Mucosa of descending colon (tissue), 3 donors: Measurements from ENCODE around the gene KLHL24. TPM values are rescaled to one million over a fixed set of nuclear protein-coding genes. Genes with fewer than 3 reads are reported as not detected.
A peak's percentile ranks its signal among the peaks of the same experiment; 100 is the strongest.

Experiments used
- ATAC-seq: fragments of 200-7000 bp; cut with Tn5 transposase; one replicate; pipeline ENCODE4 v1.9.1; 2020; ENCODE audit warnings: mild to moderate bottlenecking, moderate library complexity
- DNase-seq, 3 donors: peaks; one replicate each; pipeline ENCODE4 v3.0.0-alpha.2; 2020
- H3K36me3 ChIP-seq: fragments of 200-600 bp; one replicate; pipeline ENCODE4 v1.8.0; 2021; ENCODE audit warnings: low read depth, mild to moderate bottlenecking
- H3K4me1 ChIP-seq: fragments of 200-600 bp; one replicate; pipeline ENCODE4 v1.8.0; 2021; ENCODE audit warnings: low read depth, mild to moderate bottlenecking
- H3K4me3 ChIP-seq: fragments of 200-600 bp; one replicate; pipeline ENCODE4 v1.8.0; 2021; ENCODE audit warnings: mild to moderate bottlenecking
- H3K9me3 ChIP-seq: fragments of 200-600 bp; one replicate; pipeline ENCODE4 v1.8.0; 2021; ENCODE audit warnings: mild to moderate bottlenecking
- intact Hi-C, 2 donors: fragments of 100-400 bp; cut with DNase I in 1 of 2; cut with micrococcal nuclease in 1 of 2; formaldehyde crosslinking; loops; one replicate each; pipeline versions ENCODE4 v1.11.0 to v1.11.1; 2022; cut with DNase I, micrococcal nuclease
- total RNA-seq, 3 donors: library from RNA; stranded (reverse); fragmentation: NEBNext Ultra II Directional in 2 of 3; extraction: Animal tissue kit (Norgen Biotek cat#: 25700) in 2 of 3; gene quantifications; one replicate each; pipeline versions ENCODE4 v1.2.1 to v1.2.4, GENCODE V29; 2021 to 2023
- TF ChIP-seq, protein P1 (sequence below): fragments of 200-600 bp; IDR thresholded peaks from one replicate; pipeline ENCODE4 v1.8.0; 2022; ENCODE audit warnings: antibody characterized with exemption, mild to moderate bottlenecking
- donor health status: DM: no; HTN: no; CAD: no; lungs with moderate emphysema.
- donor health status: DM: no; HTN: no; CAD: no.
- donor health status: DM: no; HTN: yes; CAD: no.

KLHL24 gene
- total RNA-seq, 3 donors from 2014 or later = 45.3 to 99.2 (median 69.9) TPM

DNA sequence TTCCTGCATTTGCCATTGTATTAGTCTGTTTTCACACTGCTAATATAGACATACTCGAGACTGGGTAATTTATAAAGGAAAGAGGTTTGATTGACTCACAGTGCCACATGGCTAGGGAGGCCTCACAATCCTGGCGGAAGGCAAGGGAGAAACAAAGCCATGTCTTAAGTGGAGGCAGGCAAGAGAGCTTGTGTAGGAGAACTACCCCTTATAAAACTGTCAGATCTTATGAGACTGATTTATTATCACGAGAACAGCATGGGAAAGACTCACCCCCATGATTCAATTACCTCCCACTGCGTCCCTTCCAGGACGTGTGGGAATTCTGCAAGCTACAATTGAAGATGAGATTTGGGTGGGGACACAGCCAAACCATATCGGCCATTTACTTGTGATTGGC is 90.0 kb downstream of the KLHL24 start:
- no peaks in the 10 kb centered on the region for H3K36me3 ChIP-seq
- no peak for ATAC-seq
- H3K4me3 ChIP-seq = no peak overlapping the region
- no peaks in the 10 kb centered on the region for H3K4me1 ChIP-seq
- DNase-seq = no peak
- TF ChIP-seq, protein P1, sequence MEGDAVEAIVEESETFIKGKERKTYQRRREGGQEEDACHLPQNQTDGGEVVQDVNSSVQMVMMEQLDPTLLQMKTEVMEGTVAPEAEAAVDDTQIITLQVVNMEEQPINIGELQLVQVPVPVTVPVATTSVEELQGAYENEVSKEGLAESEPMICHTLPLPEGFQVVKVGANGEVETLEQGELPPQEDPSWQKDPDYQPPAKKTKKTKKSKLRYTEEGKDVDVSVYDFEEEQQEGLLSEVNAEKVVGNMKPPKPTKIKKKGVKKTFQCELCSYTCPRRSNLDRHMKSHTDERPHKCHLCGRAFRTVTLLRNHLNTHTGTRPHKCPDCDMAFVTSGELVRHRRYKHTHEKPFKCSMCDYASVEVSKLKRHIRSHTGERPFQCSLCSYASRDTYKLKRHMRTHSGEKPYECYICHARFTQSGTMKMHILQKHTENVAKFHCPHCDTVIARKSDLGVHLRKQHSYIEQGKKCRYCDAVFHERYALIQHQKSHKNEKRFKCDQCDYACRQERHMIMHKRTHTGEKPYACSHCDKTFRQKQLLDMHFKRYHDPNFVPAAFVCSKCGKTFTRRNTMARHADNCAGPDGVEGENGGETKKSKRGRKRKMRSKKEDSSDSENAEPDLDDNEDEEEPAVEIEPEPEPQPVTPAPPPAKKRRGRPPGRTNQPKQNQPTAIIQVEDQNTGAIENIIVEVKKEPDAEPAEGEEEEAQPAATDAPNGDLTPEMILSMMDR = no peak
- intact Hi-C loops = no loop called here
- H3K9me3 ChIP-seq = no peaks in the 10 kb centered on the region

DNA sequence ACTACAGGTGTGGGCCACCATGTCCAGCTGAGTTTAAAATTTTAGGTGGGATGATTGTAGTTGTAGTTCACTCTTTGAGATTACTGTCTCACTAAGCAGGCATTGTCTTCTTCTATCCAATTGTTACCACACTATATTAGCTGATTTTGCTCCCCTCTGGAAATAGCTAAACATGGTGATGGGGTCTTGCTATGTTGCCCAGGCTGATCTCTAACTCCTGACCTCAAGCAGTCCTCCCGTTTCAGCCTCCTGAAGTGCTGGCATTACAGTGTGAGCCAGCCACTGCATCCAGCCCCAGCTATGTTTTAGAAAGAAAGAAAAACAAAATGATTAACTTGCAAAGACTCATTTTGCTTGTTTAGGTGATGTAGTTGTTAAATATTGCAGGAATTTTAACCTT is 92.8 kb downstream of the KLHL24 start:
- Histone ChIP-seq H3K36me3 (no peaks in the 10 kb centered on the region), H3K4me3 (no peak overlapping the region), H3K9me3 (no peaks in the 10 kb centered on the region), H3K4me1 (no peaks in the 10 kb centered on the region)
- ATAC-seq = no peak
- intact Hi-C loops = no loop called here
- DNase-seq = no peak
- TF ChIP-seq, protein P1 = no peak

DNA sequence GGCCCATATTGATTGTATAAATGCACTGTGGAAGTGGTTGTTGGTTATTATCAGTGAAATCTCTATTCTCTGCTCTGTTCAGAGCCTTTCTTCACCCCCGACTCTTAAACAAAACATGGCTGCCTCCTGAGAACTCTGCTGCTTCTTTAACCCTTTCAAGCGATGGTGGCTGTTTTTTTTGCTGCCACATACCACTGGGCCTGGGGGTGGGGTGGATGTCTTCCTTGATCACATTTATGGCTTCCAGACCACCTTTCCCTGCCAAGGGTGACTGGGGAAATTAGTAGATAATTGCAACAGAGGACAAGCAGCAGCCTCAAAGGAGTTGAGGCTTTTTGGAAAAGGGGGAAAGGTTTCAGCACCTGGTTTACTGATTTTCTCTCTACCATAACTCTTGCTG is 94.9 kb downstream of the KLHL24 start:
- TF ChIP-seq, protein P1 = no peak
- no peak for ATAC-seq
- no peak for DNase-seq
- intact Hi-C loops = no loop called here
- H3K4me1 ChIP-seq = no peaks in the 10 kb centered on the region
- H3K4me3 ChIP-seq = no peak overlapping the region
- H3K36me3 ChIP-seq = no peaks in the 10 kb centered on the region
- no peaks in the 10 kb centered on the region for H3K9me3 ChIP-seq

DNA sequence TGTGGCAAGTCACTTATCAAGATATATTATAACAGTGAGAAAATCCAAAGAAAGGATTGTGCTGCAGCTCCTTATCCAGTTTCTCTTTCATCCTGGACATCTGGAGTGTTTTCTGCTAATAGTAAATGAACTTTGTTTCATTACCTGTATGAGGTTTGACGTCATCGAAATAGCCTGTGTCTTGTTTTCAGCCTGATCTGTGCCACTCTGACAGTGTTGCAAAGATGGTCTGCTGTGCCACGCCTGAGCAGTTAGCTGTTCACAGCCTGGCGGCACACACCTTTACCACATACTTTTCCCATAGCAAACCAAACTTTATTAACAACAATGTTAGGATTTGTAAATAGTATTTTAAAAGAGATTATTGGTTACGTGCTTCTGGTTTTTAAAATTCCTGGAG is 96.2 kb downstream of the KLHL24 start:
- H3K9me3 ChIP-seq = no peaks in the 10 kb centered on the region
- DNase-seq (peak in 2 of 3 donors; percentile 19 to 27), ATAC-seq (peak; percentile 85)
- no peaks in the 10 kb centered on the region for H3K4me1 ChIP-seq
- intact Hi-C loops = no loop called here
- no peak overlapping the region for H3K4me3 ChIP-seq
- H3K36me3 ChIP-seq = no peaks in the 10 kb centered on the region
- TF ChIP-seq, protein P1 = no peak

DNA sequence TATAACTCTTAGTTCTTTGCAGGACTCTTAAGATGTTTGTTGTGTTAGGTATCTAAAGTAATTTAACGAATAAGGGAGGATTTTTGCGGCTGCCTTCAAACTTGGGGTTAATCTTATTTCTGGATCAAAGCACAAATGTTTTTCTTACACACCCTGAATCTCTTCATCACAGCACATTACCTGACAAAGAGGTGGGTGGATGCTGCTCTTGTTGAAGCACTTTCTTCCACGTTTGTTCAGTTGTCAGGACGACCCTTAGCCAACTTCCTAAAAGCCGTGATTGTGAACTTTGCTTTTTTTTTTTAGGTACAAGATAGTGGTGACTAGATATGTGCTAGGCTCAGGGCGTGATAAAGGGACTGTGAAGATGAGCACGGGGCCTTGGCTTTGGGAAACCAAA is 98.1 kb downstream of the KLHL24 start:
- intact Hi-C loops = no loop called here
- TF ChIP-seq, protein P1 = no peak
- no peak for DNase-seq
- H3K36me3 ChIP-seq = no peaks in the 10 kb centered on the region
- no peak for ATAC-seq
- H3K4me1 ChIP-seq = no peaks in the 10 kb centered on the region
- no peaks in the 10 kb centered on the region for H3K9me3 ChIP-seq
- no peak overlapping the region for H3K4me3 ChIP-seq

Other genes with a start within 250 kb of the KLHL24 start
- gene MCF2L2, start 207.0 kb upstream of the KLHL24 start, total RNA-seq = 1 to 10 TPM in 2 of 3 donors, under 1 TPM in 1; 0.84 to 2.7 (median 1.1) TPM
- 1 to 10 TPM; 1.9 to 3.0 (median 1.9) TPM for gene KLHL6, start 79.9 kb upstream of the KLHL24 start, total RNA-seq
- 10 to 100 TPM; 15.6 to 19.3 (median 16.1) TPM for gene YEATS2, start 62.2 kb downstream of the KLHL24 start, total RNA-seq
- gene MAP6D1, start 190.0 kb downstream of the KLHL24 start, total RNA-seq = 1 to 10 TPM in 2 of 3 donors, under 1 TPM in 1; 0.55 to 3.1 (median 1.2) TPM
- 10 to 100 TPM; 67.0 to 71.8 (median 68.9) TPM for gene PARL, start 249.3 kb downstream of the KLHL24 start, total RNA-seq